H1 (cell line): ENCODE measurements around the gene NHERF2. TPM values are rescaled to one million over a fixed set of nuclear protein-coding genes. Genes with fewer than 3 reads are reported as not detected.

Experiments used
- CHD1 ChIP-seq: IDR thresholded peaks from 2 replicates; pipeline ENCODE4 v1.6.1; 2012; ENCODE audit warnings: low read depth, low read length, improper control_type of control experiment
- E2F6 ChIP-seq: IDR thresholded peaks from 2 replicates; pipeline ENCODE4 v1.6.1; 2012; ENCODE audit warnings: inconsistent platforms
- EZH2 ChIP-seq: fragments of 200-600 bp; sonication (generic); IDR thresholded peaks from 2 replicates; pipeline ENCODE4 v1.7.1; 2012; ENCODE audit warnings: low read depth, mild to moderate bottlenecking, moderate library complexity, low read length, inconsistent platforms; ENCODE audit not compliant: severe bottlenecking
- MAX ChIP-seq: IDR thresholded peaks from 2 replicates; pipeline ENCODE4 v1.6.1; 2012; ENCODE audit warnings: inconsistent platforms
- SUZ12 ChIP-seq: fragments of 200-600 bp; sonication (generic); IDR thresholded peaks from 2 replicates; pipeline ENCODE4 v1.6.1; 2012; ENCODE audit warnings: mild to moderate bottlenecking, inconsistent platforms, low read length, moderate library complexity, mixed read lengths
- TAF1 ChIP-seq: IDR thresholded peaks from 2 replicates; pipeline ENCODE4 v1.6.1; 2011; ENCODE audit warnings: mild to moderate bottlenecking, low read depth, low read length
- polyA plus RNA-seq, 7 experiments: library from polyadenylated mRNA; depleted of rRNA in 3 of 7; stranded (reverse) in 5 of 7; unstranded in 2 of 7; fragments of >200 nt in 5 of 7; fragments of 200-250 nt in 2 of 7; gene quantifications; 1 replicate in 5 of 7; 2 replicates in 1 of 7; 4 replicates in 1 of 7; pipeline versions ENCODE4 v1.2.1 to v1.2.3, GENCODE V29; 2011 to 2013; ENCODE audit warnings: missing spikeins in 2 of 7, mixed read lengths in 2 of 7
- total RNA-seq: library from RNA; stranded (reverse); fragmentation: NEBNext Ultra II Directional; extraction: Animal tissue kit (Norgen Biotek cat#: 25700); gene quantifications from 2 replicates; pipeline ENCODE4 v1.2.1, GENCODE V29; 2021

NHERF2 gene
- total and polyA plus RNA-seq, 2 of the 8 experiments (the other 6 are each of a cell fraction or from before 2014, with no cell fraction given): 13.9 to 19.3 TPM

- TF ChIP-seq EZH2: peak; percentile 86
- TF ChIP-seq E2F6: peak; percentile 45; the same call in 1 of the 2 replicates
- no peak for TF ChIP-seq TAF1
- TF ChIP-seq SUZ12: peak; percentile 81
- TF ChIP-seq CHD1: no peak
- TF ChIP-seq MAX: peak; percentile 92
Measured at GRCh38 chr16:2019921-2020831, 6.5 kb upstream of the NHERF2 start (continued).
